Activated CD4-positive, CD25-positive, alpha-beta regulatory T cell (primary cell): ENCODE results near the gene ULK4.
"Not testable (repeated sequence)": the region's sequence is repeated elsewhere in the genome, so short reads cannot be mapped to it uniquely, and the experiment has no call there.

Source experiments
- DNase-seq, 4 experiments: peaks; one replicate each; lab custom pipeline; 2025; lab: John Stamatoyannopoulos, UW

The ULK4 gene

DNA sequence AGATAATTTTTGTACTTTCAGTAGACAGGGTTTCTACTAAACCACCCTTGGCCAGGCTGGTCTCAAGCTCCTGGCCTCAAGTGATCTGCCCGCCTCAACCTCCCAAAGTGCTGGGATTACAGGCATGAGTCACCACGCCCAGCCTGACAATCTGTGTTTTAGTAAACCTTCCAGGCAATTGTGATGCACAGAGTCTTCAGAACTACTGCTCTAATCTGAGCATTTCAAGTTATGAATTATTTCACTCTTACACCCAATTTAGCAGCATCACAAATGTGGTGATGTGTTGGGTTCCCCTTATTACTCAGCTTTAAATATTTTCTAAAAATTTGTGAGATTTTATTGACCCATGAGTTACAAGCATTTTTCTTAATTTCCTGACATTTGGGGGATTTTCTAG is 94.4 kb downstream of the ULK4 start:
- no peak for DNase-seq

DNA sequence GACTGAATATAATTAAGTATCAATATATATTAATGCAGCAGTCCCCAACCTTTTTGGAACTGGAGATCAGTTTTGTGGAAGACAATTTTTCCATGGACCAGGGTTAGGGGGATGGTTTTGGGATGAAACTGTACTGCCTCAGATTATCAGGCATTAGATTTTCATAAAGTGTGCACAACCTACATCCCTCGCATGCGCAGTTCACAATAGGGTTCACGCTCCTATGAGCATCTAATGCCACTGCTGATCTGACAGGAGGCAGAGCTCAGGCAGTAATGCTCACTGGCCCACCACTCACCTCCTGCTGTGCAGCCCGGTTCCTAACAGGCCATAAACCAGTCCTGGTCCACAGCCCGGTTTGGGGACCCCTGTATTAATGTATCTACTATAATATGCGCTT is 95.6 kb downstream of the ULK4 start:
- DNase-seq: no peak

DNA sequence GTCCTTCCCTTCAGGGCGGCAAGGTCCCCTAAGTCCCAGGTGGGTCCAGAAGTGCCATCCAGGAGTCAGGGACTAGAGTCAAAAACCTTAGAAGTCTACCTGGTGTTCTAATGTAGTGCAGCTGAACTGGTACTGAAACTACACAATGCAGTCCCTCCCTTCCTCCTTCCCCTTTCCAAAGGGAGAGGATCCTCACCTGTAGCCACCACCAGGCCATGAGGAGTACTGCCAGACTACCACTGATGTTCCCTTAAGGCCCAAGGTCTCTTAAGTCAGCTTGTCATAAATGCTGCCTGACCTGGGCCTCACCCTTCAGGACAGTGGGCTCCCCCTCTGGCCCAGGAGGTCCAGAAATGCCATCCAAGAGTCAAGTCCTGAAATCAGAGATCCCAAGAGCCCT is 98.9 kb downstream of the ULK4 start:
- DNase-seq: no peak

DNA sequence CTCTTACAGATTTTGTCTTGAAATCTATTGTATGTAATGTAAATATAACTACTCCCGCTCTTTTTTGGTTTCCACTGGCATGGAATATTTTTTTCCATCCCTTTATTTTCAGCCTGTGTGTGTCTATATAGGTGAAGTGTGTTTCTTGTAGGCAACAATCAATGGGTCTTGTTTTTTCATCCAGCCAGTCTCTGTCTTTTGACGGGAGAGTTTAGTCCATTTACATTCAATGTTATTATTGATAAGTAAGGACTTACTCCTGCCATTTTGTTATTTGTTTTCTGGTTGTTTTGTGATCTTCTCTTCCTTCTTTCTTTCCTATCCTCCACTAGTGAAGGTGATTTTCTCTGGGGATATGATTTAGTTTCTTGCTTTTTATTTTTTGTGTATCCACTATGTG is 101.4 kb downstream of the ULK4 start:
- DNase-seq: not testable (repeated sequence)

DNA sequence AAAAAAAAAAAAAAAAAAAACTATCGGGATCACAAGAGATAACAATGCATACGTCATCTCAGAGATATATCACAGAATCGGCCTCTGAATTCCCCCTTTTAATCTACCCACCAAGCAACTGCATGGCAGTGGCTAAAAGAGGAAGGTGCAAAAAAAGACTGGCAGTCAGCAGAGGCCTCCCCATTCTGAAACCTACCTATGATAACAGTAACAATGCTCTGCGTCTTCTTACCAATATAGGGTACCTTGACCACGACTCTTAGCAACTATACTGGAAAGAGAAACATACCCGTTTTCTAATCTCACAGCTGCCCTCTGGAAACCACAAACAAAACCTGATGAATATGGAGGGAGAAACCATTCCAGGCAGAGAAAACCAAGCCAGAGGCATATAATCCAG is 106.9 kb downstream of the ULK4 start:
- DNase-seq: no peak

DNA sequence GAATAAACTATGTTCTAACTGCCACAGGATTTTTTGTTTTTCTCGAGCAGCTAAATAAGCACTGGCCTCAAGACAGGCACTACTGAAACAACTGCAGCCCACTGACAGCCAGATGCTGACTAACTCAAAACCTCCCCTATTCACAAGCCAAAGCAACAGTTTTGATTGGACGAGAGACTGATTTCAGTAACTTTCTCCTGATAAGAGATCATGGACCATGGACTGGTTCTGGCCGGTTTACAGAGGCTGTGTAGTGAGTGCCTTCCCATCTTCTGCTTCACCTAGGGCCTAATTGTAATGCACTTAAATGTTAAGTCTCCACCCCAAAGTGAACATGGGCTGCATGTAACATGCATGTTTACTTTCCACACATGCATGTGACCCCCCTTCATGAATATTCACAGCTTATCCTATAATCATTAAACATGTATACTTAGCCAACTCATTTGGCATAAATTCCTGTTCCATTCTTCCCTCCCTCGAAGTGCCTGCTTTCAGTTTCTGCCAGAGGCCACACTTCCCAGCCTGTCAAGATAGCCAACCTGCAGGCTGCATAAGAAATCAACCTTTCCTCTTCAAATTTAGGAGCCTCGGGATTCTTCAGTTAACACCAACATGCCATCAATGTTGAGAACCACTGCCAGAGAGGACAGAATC is 108.2 kb downstream of the ULK4 start:
- DNase-seq: no peak

DNA sequence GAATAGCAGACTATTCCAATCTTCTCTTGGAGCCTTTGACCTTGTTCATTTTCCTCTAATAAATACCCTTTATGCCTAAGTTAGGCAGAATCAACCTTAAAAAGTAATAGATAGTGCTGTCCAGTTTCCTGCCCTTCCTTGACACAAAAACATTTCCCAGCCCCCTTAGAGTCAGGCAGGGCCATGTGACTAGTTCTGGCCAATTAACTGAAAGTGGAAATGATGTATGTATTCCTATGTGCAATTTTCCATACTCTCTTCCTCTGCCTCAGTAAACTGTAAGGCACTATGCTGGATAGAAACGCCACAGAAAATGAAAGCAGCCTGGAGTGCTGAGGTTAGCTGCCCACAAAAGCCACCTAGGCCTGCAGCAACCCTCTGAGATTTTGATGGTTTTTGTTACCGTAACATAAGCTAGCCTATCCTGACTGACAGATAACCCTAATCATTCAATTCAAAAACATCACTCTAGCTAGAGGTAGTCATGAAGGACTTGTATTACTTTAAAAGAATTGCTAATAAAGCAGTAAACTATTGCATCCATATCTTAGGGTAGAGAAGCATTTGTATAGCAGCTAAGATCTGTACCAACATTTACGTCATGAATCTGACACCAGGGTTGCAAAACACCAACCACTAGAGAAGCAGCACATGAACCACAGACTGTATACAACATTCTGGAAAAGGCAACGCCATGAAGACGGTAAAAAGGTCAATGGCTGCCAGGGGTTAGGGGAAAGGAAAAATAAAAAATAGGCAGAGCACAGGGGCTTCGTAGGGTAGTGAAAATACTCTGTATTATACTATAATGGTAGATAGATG is 112.9 kb downstream of the ULK4 start:
- DNase-seq: no peak

DNA sequence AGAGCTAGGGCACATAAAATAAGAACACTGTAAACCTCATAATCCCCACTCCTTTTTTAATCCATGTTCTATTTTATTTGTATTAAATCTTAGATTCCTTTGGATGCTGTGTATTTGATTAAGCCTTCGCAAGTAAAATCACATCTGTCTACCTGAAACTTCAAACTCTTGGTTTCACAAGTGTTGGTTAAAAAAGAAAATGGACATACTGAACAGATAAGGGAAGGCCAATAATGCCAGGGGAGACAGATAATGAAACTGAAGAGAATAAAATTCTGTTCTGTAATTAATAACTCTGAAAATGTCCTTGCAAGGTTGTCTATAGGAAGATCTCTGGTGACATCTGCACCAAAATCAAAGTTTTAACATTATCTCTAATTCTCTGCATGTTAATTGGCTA is 114.2 kb downstream of the ULK4 start:
- no peak for DNase-seq

DNA sequence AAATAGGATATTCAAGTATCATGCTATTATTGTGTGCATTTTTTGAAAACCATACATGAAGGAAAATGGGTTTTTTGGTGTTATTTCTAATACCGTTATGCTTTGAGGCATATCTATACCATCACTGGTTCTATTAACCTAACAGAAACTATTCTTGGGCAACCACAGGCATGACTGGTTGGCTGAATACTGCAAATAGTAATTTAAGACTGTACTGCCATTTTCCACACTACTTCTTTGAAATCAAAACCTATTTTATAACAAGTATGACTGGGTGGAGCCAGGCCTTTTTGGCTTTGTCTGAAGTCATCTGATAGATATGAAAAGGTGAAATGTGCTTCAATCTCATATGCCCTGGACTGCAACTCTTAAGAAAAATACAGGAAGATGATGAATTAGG is 115.1 kb downstream of the ULK4 start:
- DNase-seq: no peak

DNA sequence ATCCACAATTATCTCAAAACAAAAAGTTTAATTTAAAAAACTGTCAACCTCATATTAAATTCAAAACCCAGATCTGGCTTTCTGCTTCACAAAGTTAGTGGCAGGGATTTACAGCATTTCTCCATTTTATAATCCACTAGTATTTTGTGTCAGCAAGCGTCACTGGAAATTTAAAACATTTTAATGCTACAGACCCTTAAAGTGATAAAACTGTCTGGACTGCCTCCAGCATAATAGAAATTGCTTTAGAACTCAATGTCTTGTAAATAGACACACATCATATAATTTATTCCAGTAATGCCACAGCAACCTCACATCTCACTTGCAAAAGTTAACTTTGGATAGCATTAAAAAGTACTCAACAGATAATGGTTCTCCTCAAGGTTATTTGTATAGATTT is 116.1 kb downstream of the ULK4 start:
- DNase-seq: no peak

DNA sequence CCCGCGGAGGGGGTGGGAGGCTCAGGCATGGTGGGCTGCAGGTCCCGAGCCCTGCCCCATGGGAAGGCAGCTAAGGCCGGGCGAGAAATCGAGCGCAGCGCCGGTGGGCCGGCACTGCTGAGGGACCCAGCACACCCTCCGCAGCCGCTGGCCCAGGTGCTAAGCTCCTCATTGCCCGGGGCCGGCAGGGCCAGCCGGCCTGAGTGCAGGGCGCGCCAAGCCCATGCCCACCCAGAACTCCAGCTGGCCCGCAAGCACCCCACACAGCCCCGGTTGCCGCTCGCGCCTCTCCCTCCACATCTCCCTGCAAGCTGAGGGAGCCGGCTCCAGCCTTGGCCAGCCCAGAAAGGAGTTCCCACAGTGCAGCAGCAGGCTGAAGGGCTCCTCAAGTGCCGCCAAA is 117.6 kb downstream of the ULK4 start:
- DNase-seq: not testable (repeated sequence)

DNA sequence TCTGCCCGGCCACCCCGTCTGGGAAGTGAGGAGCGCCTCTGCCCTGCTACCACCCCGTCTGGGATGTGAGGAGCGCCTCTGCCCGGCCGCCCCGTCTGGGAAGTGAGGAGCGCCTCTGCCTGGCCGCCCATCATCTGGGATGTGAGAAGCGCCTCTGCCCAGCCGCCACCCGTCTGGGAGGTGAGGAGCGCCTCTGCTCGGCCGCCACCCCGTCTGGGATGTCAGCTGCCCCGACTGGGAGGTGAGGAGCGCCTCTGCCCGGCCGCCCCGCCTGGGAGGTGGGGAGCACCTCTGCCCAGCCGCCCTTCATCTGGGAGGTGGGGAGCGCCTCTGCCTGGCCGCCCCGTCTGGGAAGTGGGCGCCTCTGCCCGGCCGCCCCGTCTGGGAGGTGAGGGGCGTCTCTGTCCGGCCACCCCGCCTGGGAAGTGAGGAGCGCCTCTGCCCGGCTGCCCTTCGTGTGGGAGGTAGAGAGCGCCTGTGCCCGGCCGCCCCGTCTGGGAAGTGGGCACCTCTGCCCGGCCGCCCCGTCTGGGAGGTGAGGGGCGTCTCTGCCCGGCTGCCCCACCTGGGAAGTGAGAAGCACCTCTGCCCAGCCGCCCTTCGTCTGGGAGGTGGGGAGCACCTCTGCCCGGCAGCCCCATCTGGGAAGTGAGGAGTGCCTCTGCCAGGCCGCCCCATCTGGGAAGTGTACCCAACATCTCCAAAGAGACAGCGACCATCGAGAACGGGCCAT is 120.8 kb downstream of the ULK4 start:
- not testable (repeated sequence) for DNase-seq

DNA sequence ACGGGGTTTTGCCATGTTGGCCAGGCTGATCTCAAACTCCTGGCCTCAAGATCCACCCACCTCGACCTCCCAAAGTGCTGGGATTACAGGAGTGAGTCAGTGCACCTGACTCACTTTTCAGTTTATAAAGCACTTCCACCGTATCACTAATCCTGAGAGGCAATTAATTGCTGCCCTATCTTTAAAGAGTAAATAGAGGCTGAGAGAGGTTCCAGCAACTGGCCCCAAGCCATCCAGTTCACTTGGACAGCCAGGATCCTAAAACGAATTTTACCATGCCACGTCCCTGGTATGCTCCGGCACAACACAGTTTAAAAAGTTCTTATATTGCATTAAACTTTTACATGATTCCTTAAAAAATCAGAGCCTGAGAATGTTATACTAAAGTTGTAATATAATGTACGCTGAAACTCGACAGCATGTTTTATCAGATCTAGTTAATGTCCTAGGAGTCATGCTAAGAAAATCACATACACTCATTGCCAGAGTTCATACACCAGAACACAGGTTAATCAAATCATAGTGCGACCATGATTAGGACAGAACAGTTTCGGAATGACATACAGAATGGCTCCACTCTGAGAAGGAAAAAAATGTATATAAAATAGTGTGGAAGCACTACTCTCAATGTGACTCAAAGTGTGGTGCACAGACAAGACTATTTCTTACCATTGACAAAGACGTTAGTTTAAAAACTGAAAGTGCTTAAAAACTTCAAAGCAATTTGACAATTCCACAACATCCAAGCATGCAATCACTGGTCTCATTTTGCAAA is 125.4 kb downstream of the ULK4 start:
- DNase-seq: no peak

DNA sequence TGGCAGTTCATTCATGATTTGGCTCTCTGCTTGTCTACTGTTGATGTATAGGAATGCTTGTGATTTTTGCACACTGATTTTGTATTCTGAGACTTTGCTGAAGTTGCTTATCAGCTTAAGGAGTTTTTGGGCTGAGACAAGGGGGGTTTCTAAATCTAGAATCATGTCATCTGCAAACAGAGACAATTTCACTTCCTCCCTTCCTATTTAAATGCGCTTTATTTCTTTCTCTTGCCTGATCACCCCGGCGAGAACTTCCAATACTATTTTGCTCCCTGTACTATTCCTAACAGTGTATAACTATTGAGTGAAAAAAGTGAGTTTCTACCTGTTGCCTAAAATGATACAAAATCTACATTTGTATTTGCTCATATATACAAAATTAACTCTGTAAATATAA is 128.3 kb downstream of the ULK4 start:
- no peak for DNase-seq

DNA sequence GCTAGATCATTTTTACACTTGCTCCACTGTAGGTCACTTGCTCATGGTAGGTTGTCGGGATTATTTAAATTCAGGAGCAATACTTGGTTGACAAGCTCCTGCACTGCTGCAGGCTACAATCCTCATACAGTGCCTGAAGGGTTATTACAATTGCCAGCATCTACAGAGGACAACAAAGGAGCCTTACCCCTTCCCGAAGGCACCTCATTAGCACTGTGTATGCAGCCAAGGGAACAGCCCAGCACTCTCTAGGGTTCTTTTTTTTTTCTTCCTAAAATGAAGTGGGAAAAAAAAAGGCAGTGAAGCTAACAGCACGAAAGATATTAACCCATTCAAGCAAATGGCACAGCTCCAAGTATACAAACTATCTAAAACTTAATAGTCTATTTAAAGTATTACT is 142.7 kb downstream of the ULK4 start:
- DNase-seq: no peak

DNA sequence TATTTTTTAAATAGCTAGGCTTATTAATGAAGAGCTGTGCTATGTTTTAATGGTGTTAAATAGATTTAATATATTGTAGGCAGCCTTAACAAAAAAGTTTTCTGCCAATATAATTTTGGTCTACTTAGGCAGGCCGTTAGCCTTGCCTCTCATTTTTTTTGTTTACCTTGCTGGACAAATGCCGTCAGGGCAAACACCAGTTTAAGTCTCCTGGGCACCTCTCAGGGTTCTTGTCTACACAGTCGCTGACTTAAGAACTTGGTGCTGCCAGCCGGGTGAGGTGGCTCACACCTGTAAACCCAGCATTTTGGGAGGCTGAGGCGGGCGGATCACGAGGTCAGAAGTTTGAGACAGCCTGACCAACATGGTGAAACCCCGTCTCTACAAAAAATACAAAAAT is 153.3 kb downstream of the ULK4 start:
- DNase-seq: no peak

DNA sequence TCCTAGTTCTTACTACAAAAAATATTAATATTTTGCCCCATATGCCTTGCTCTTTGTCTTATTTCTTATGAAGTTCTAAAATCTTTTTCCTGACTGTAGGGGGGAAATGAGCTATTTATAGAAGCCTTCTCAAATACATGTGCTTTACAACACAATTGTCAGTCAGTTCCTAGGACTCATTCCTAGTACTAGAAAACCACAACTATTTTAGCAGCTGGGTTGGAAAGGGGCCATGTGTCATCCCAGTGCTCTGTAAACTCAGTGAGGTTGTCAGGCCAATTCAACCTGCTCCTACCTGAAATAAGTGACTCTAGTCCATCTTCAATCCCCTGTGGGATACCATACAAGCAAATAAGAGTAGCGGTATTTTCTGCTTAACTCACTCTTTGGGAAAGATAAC is 153.8 kb downstream of the ULK4 start:
- DNase-seq: no peak

DNA sequence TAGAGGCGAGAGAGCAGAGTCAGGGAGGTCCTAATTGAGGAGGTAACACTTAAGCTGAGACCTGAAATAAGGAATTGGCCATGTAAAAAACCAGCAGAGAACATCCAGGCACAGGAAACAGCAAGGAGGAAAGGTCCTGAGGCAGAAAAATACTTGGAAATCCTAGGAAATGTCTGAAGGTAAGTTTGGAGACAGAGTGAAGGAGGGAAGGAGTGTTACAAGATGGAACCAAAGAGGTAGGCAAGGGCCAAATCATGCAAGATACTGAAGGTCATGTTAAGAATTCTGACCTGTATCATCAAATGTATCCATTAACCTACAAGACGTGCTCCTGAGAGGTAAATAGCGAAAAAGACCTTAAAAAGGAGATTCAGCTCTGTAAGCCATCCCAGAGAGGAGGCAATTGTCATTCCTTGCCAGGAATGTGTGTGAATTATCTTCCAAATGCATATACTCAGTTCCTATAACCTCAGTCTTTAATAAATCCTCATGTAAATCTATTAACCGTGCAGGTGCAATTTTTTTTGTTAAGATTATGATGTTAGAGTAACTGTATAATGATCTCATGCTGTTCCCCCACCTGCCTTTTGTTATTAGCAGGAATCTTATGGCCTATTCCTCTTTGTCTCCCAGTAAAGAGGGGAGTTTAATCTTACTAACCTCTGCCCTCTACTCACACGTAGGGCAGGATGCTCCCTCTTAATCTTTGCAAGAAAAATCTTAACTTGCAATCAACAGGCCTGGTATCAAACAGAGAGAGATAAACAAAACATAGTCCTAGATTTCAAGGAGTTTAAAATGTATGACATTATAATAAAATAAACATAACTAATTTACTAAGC is 166.9 kb downstream of the ULK4 start:
- no peak for DNase-seq

DNA sequence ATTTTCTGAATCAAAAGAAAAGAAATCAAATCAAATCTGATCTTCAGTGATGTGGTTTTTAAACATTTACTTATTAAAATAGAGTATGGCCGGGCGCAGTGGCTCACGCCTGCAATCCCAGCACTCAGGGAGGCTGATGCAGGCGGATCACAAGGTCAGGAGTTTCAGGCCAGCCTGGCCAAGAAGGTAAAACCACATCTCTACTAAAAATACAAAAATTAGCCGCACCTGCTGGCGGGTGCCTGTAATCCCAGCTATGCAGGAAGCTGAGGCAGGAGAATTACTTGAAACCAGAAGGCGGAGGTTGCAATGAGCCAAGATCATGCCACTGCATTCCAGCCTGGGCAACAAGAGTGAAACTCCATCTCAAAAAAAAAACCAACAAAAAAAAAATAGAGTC is 169.1 kb downstream of the ULK4 start:
- no peak for DNase-seq

DNA sequence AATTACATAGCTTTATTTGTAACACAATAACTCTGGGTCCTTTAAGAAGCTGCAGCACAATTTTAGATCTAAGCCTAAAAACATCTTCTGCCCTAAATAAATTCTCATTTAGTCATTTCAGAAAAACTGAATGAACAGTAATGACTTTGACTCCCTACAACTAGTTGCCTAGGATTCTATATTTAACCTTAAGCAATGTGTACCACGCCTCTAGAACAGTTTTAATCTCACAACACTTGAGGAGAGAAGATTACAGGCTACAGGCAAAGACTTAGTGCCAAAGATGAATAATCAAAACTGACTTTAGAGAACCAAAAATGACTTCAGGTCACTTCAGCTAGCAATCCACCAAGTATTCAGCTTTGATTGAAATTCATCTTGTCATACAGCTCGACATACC is 192.8 kb downstream of the ULK4 start:
- no peak for DNase-seq

DNA sequence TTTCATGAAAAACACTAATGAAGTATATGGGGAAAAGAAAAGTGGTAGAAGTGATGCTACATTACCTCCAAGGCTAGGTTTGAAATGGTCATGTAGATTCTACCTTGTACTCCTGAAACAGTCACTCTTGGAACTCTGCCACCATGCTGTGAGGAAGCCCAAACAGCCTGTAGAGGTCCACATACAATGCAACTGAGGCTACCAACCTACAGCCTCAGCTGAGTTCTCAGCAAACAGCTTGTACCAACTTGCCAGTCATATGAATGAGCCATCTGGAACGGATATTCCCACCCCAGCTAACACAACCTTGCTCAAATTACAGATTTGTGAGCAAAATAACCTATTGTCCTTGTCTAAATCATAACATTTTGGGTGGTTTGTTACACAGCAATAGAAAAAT is 193.5 kb downstream of the ULK4 start:
- DNase-seq: no peak
